NCI-H2196 treated with DMSO at 0.1 percent for 48 hours (cell line): Measurements from ENCODE around the gene MMP23B.
"Not testable (repeated sequence)": the region's sequence is repeated elsewhere in the genome, so short reads cannot be mapped to it uniquely, and the experiment has no call there.

Experiments
- DNase-seq: peaks from one replicate; lab custom pipeline; 2025; ENCODE audit not compliant: unreplicated experiment; lab: John Stamatoyannopoulos, UW

The MMP23B gene

GRCh38 chr1:1631782-1632420 lies at the start of gene MMP23B:
MMP23B (plus strand) TSS chr1:1632173; CDS start chr1:1632219, 46 bp downstream.
- no peak for DNase-seq

- DNase-seq, result no peak
Measured at GRCh38 chr1:1582585-1583346, 49.2 kb upstream of the MMP23B start.

GRCh38 chr1:1583347-1584010 lies 48.5 kb upstream of the MMP23B start:
- DNase-seq, result no peak

GRCh38 chr1:1591452-1591851 lies 40.5 kb upstream of the MMP23B start:
- no peak for DNase-seq

- DNase-seq, result no peak
Measured at GRCh38 chr1:1593834-1594601, 38.0 kb upstream of the MMP23B start.

GRCh38 chr1:1594602-1595260 lies 37.2 kb upstream of the MMP23B start:
- DNase-seq, result no peak

- not testable (repeated sequence) for DNase-seq
Measured at GRCh38 chr1:1595341-1595740, 36.6 kb upstream of the MMP23B start.

GRCh38 chr1:1596493-1597274 lies 35.3 kb upstream of the MMP23B start:
- DNase-seq, result no peak

- no peak for DNase-seq
Measured at GRCh38 chr1:1597275-1597930, 34.6 kb upstream of the MMP23B start.

GRCh38 chr1:1598051-1598719 lies 33.8 kb upstream of the MMP23B start:
- DNase-seq, result no peak

- DNase-seq, result no peak
Measured at GRCh38 chr1:1598720-1599029, 33.3 kb upstream of the MMP23B start.

GRCh38 chr1:1599030-1599934 lies 32.7 kb upstream of the MMP23B start:
- no peak for DNase-seq

GRCh38 chr1:1599935-1600860 lies 31.8 kb upstream of the MMP23B start, which contains the start of gene FNDC10:
FNDC10 (minus strand) TSS chr1:1600135; CDS start chr1:1600015, 120 bp downstream.
- no peak for DNase-seq

GRCh38 chr1:1600861-1601563 lies 31.0 kb upstream of the MMP23B start:
- DNase-seq, result no peak

- no peak for DNase-seq
Measured at GRCh38 chr1:1601564-1602303, 30.2 kb upstream of the MMP23B start.
